ENCODE data around the gene TIMM23B.
"Not testable (repeated sequence)": the region's sequence is repeated elsewhere in the genome, so short reads cannot be mapped to it uniquely, and the experiment has no call there.

Gene TIMM23B

GRCh38 chr10:49941447-49942338 lies at the start of gene TIMM23B, which contains the start of gene PARG:
Gene TIMM23B (plus strand): TSS chr10:49942053. CDS start chr10:49942195, 142 bp downstream.
Gene PARG (minus strand): TSS chr10:49942027. CDS start chr10:49941725, 302 bp downstream.
- peak; percentile 76 for DNase-seq (ENCODE audit: low read depth)

- not testable (repeated sequence) for DNase-seq (ENCODE audit: low read depth)
Observed at GRCh38 chr10:49899999-49900398, 41.9 kb upstream of the TIMM23B start.

DNA sequence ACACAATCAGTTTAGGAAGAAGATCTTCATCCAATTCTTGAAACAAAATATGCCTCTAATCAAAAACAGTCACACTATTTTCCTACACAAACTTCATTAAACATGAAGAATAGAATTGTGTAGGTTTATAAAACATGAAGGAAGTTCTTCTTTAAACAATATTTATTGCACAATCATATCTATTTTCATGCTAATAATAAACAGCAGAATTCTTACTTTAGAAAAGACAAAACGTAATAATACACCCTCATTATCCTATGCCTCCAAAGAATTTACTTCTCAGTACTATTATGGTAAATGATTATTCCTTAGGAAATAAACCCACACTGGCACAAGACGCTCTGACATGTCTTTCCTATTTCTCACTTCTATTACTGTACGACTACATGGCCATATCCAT lies 41.4 kb upstream of the TIMM23B start:
- peak; percentile 4 for DNase-seq (ENCODE audit: low read depth)

- DNase-seq (ENCODE audit: low read depth) = not testable (repeated sequence)
Observed at GRCh38 chr10:49903829-49904228, 38.0 kb upstream of the TIMM23B start.

GRCh38 chr10:49908290-49909080 lies 33.4 kb upstream of the TIMM23B start:
- not testable (repeated sequence) for DNase-seq (ENCODE audit: low read depth)

GRCh38 chr10:49910295-49910694 lies 31.6 kb upstream of the TIMM23B start:
- DNase-seq (ENCODE audit: low read depth) = not testable (repeated sequence)

DNA sequence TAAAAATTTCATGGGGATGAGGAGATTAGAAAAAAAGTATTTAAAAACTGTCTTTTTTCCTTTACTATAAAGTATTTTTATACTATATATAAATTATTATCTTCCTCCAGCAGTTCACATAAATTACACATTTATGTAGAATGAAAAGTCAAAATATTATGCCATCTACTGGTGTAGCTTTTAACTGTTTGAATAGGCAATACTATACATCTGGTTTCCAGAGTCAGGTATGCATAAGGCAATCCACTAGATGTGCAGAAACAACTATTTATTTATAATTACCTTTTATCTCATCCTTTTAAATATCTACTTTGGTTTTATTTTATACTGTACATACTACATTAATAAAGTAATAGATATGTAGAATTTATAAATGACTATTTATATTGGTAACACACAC lies 25.4 kb upstream of the TIMM23B start:
- DNase-seq (ENCODE audit: low read depth) = not testable (repeated sequence)

DNA sequence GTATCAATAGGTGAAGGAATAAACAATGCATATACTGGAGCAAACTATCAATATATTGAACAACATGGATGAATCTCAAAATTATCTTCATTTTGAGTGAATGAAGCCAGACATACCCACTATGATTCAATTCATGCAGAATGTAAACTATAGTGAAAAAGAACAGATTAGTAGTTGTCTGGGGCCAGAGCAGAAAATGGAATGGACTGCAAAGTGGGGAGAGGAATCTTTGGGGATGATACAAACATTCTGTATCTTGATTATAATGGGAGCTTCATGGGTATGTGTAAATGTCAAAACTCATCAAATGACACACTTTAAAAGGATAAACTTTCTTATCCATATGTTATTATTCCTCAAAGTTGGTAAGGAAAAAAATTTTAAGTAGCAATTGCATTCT lies 23.9 kb upstream of the TIMM23B start:
- not testable (repeated sequence) for DNase-seq (ENCODE audit: low read depth)

DNA sequence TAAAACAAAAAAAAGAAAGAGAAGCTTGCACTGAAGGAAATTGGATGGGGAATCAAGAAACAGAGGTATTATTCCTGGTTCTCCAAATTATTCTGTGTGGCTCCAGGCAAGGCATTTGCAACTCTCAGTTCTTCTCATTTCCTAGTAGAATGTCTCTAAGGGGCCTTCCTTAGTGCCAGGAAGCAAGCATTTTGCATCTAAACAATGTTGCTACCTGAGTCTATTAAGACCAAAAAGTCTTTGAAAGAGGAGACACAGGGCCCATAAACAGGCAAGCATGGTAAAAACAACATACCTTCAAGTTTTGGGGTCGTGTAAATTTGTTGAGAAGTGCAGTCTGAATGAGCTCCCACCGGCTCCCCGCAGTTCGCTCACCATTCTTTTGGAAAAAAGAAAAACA lies 19.8 kb upstream of the TIMM23B start:
- DNase-seq (ENCODE audit: low read depth) = not testable (repeated sequence)

DNA sequence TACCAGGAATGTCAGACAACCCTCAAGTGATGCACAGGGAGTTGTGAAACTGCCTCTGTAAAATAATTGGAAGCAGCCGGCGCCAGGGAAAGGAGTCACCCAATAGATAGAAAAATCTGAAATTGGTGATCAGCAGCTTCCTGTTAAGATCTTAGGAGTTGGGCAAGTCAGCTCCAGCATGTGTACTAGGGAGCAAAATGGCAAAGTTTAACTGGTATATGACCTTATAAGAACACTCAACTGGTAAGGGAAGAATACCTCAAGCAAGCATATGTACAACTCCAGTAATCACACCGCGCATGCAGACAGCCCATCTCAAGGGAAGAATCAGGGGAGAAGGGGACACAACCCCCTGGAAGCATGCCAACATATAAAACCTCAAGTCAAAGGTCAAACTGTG lies 18.3 kb upstream of the TIMM23B start:
- not testable (repeated sequence) for DNase-seq (ENCODE audit: low read depth)

DNA sequence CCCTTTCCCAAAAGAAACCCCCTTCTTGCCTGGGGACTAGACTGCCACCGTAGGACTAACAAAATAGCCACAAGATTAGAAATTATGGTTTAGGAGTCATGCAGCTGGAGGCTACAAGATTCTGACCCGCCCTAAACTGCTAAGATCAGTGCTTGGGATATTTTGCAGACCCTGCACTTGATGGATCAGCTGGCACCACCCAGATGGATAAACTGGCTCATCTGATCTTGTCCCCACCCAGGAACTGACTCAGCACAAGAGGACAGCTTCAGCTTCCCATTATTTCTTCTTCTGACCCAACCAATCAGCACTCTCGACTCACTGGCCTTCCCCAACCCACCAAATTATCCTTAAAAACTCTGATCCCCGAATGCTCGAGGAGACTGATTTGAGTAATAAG lies 10.6 kb upstream of the TIMM23B start:
- not testable (repeated sequence) for DNase-seq (ENCODE audit: low read depth)

- DNase-seq (ENCODE audit: low read depth) = not testable (repeated sequence)
Observed at GRCh38 chr10:49931959-49932728, 9.7 kb upstream of the TIMM23B start.

- DNase-seq (ENCODE audit: low read depth) = not testable (repeated sequence)
Observed at GRCh38 chr10:49942339-49942705, 469 bp downstream of the TIMM23B start.

- DNase-seq (ENCODE audit: low read depth) = not testable (repeated sequence)
Observed at GRCh38 chr10:49943607-49944006, 1.8 kb downstream of the TIMM23B start.

GRCh38 chr10:49948142-49948541 lies 6.3 kb downstream of the TIMM23B start:
- DNase-seq (ENCODE audit: low read depth) = not testable (repeated sequence)

DNA sequence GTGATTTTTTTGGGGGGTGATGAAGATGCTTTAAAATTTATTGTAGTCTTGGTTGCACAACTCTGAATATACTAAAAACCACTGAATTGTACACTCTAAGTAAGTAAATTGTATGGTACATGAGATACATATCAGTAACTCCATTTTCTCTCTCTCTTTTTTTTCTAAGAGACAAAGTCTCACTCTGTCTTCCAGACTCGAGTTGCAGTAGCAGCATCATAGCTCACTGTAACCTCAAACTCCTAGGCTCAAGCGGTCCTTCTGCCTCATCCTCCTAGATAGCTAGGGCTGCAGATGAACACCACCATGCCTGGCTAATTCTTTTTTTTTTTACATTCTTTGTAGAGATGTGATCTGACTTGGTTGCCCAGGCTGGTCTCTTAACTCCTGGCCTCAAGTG lies 6.9 kb downstream of the TIMM23B start:
- not testable (repeated sequence) for DNase-seq (ENCODE audit: low read depth)

GRCh38 chr10:49952006-49952405 lies 10.2 kb downstream of the TIMM23B start:
- not testable (repeated sequence) for DNase-seq (ENCODE audit: low read depth)

- DNase-seq (ENCODE audit: low read depth) = peak; percentile 47
Observed at GRCh38 chr10:49953122-49953521, 11.3 kb downstream of the TIMM23B start.

DNA sequence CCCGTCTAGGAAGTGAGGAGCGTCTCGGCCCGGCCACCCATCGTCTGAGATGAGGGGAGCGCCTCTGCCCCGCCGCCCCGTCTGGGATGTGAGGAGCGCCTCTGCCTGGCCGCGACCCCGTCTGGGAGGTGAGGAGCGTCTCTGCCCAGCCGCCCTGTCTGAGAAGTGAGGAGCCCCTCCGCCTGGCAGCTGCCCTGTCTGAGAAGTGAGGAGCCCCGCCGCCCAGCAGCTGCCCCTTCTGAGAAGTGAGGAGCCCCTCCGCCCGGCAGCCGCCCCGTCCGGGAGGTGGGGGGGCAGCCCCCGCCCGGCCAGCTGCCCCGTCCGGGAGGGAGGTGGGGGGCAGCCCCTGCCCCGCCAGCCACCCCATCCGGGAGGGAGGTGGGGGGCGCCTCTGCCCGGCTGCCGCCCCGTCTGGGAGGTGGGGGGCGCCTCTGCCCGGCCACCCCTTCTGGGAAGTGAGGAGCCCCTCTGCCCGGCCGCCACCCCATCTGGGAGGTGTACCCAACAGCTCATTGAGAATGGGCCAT lies 28.5 kb downstream of the TIMM23B start:
- not testable (repeated sequence) for DNase-seq (ENCODE audit: low read depth)

GRCh38 chr10:49971466-49971865 lies 29.6 kb downstream of the TIMM23B start:
- not testable (repeated sequence) for DNase-seq (ENCODE audit: low read depth)

GRCh38 chr10:49972094-49972493 lies 30.2 kb downstream of the TIMM23B start:
- not testable (repeated sequence) for DNase-seq (ENCODE audit: low read depth)

DNA sequence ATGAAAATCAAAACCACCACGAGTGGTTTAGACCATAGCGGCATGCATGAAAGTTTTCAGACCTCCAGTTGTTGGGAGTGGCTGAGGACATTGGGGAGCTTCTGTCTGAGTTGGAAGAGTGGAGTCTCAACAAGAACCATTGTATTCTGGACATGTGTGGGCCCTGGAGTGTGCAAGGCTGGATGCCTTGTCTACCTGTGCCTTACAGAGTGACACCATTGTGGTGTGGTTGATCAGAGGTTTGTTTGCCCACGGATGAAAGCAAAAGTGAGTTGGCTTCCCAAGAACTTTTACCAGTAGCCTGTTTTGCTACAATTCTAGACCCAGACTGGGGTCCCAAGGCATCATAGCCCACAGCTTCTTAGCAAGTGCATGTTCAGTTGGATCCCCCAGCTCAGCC lies 35.9 kb downstream of the TIMM23B start:
- not testable (repeated sequence) for DNase-seq (ENCODE audit: low read depth)
